MM.1S (cell line): ENCODE data around the gene TMEM44.

Source experiments
- CTCF ChIP-seq: fragments of 300-600 bp; sonication (generic); IDR thresholded peaks from 2 replicates; pipeline ENCODE4 v1.5.1; 2016; ENCODE audit warnings: antibody characterized with exemption, low read length, mixed read lengths
- EZH2 ChIP-seq: fragments of 300-600 bp; sonication (generic); optimal IDR thresholded peaks from 2 replicates; pipeline ENCODE3; 2017; ENCODE audit warnings: low read depth, mild to moderate bottlenecking, antibody characterized with exemption, low read length, mixed read lengths
- EZH2phosphoT487 ChIP-seq: fragments of 300-600 bp; sonication (generic); IDR thresholded peaks from 2 replicates; pipeline ENCODE4 v1.6.1; 2018; ENCODE audit warnings: antibody characterized with exemption, low read length

- TF ChIP-seq CTCF (no peak), EZH2phosphoT487 (no peak), EZH2 (no peak)
Observed at GRCh38 chr3:194676471-194676870, 43.3 kb upstream of the TMEM44 start.
